AML-193 (cell line): Measurements from ENCODE around the gene SLC8B1.

ENCODE experiments used
- DNase-seq, 2 experiments: peaks; one replicate each; lab custom pipeline; 2025; lab: John Stamatoyannopoulos, UW

SLC8B1 gene

GRCh38 chr12:113318900-113319628, 15.8 kb downstream of the SLC8B1 start:
- DNase-seq, result no peak

- DNase-seq, result no peak
Measured at GRCh38 chr12:113318046-113318656, 16.8 kb downstream of the SLC8B1 start.

DNA sequence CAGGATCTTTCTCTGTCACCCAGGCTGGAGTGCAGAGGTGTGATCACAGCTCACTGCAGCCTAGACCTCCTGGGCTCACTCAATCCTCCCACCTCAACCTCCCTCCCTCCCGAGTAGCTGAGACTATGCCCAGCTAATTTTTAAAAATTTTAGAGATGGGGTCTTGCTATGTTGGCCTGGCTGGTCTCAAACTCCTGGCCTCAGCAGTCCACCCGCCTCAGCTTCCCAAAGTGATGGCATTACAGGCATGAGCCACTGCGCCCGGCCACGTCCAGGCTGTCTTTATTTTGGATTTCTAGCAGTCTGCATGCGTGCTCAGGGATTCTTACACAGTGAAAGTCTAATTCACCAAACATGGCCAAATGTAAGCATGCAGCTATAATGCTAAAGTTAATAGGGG, 17.8 kb downstream of the SLC8B1 start:
- DNase-seq, result no peak

DNA sequence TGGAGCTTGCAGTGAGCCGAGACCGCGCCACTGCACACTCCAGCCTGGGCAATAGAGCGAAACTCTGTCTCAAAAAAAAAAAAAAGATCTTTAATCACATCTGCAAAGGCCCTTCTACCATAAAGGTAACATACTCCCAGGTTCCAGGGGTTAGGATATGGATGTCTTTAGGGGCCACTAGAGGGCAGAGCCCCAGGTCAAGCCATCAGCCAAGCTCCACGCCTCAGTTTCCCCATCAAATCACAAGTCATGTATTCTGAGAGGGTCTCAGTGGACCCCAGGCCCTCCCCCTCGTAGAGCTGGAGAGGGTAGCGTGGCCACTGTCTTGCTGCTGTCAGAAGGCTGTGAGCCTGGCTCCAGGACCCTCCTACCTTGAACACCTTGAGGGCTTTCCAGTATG, 18.8 kb downstream of the SLC8B1 start:
- DNase-seq, result no peak

GRCh38 chr12:113315358-113315757, 19.6 kb downstream of the SLC8B1 start:
- no peak for DNase-seq

GRCh38 chr12:113314121-113314529, 20.8 kb downstream of the SLC8B1 start:
- DNase-seq, result no peak

GRCh38 chr12:113310489-113310888, 24.4 kb downstream of the SLC8B1 start:
- DNase-seq, result no peak

DNA sequence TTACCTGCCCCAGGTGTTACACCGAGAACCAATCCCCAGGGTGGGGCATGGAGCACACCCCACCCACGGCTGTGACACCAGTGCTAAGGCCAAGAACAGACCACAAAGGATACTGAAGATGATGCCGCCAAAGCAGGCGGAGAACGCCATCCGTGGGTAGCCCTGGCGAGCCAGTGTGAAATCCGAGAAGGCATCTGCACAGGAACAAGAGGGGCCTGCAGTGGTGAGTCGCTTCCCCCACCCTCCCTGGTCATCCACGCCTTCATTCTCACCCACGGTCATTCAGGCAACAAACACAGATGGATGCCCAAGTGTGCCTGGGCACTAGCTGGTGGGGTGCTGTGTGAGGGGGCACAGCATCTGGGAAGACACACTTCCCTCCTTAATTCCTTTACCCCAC, 28.5 kb downstream of the SLC8B1 start:
- no peak for DNase-seq

DNA sequence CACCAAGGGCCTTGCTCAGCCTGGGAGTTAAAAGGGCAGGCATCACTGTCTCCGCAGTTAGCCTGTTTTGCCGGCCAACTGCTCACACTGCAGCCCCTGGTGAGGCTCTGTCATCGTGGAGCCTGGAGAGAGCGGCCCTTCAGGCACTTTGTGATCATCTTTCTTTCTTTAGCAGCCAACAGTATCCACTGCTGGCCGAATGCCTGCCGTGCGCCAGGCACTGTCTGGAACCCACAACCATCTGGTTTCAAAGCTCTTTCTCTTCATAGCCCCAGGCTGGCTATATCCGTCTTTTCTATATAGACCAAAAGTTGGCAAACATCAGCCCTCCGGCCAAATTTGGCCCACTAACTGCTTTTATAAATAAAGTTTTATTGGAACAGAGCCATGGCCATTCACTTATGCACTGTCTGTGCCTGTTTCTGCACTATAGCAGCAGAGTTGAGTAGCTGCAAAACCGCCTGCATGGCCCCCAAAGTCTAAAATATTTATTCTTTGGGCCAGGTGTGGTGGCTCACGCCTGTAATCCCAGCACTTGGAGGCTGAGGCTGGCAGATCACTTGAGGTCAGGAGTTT, 29.5 kb downstream of the SLC8B1 start:
- DNase-seq, result no peak

DNA sequence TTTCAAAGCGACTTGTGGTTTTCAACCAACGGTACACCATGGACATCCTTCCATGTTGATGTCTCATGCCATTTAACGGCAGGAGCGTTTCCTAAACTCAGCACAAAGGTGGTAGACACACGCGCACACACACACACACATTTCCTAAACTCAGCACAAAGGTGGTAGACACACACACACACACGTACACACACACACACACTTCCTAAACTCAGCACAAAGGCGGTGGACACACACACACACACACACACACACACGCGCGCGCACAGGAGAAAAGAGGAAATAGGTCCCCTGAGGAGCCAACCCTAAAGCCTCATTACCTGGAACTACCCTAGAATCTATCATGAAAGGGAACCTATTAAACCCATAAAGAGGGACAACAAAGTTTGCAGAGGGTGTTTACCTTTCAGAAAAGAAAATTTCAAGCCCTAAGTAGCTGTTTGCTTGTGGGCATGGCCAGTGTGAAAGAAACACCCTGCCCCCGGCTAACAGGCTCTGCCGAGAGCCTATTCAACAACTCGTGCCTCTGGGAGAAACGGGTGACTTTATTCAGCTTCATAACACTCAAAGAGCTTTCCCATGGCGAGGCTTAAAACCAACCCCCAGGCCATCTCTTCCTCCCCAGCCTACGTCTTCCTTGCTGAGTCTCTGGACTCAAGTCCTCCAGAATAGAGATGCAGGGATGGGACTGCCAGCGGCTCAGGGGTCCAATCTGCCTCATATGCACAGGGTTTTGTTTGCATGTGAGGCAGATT, 31.8 kb downstream of the SLC8B1 start:
- DNase-seq, result no peak

DNA sequence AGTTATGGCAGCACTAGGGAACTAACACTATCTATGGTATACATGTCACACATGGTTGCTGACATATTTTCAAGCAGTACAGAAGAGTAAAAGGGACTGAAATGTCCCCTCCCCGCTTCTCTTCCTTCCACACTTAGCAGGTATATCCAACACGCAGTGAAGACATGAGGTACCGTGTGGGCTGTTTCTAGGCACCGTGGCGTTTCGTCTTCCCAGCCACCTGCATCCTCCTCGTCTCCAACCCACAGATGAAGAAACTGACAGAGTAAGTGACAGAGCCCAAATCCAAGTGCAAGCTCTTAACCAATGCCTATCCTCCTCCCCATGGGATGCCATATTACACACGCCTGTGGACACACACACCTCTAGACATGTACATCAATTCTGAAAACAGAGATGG, 32.4 kb downstream of the SLC8B1 start:
- no peak for DNase-seq

- DNase-seq, result no peak
Measured at GRCh38 chr12:113301811-113302210, 33.1 kb downstream of the SLC8B1 start.

GRCh38 chr12:113299619-113300237, 35.2 kb downstream of the SLC8B1 start:
- DNase-seq, result no peak

GRCh38 chr12:113298861-113299545, 35.9 kb downstream of the SLC8B1 start:
- no peak for DNase-seq

GRCh38 chr12:113298472-113298817, 36.5 kb downstream of the SLC8B1 start:
- DNase-seq, result no peak

- no peak for DNase-seq
Measured at GRCh38 chr12:113297621-113298471, 37.1 kb downstream of the SLC8B1 start.

DNA sequence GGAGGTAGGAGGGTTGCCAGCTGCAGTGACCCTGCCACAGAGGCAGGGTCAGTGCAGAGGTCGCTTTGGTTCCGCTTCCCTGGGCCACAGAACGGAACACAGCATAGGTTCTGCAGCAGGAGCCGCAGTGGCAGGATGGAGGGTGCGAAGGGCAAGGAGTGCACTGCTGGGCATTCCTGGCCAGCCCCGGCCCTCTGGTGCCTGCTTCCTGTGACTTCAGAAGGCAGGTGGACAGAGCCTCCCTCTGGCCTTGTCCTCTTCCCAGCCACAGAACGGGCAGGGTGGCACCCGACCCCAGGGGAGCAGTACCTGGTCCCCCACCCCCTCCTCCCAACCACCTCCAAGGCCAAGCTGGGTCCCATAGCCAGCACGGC, 37.7 kb downstream of the SLC8B1 start:
- DNase-seq, result no peak

DNA sequence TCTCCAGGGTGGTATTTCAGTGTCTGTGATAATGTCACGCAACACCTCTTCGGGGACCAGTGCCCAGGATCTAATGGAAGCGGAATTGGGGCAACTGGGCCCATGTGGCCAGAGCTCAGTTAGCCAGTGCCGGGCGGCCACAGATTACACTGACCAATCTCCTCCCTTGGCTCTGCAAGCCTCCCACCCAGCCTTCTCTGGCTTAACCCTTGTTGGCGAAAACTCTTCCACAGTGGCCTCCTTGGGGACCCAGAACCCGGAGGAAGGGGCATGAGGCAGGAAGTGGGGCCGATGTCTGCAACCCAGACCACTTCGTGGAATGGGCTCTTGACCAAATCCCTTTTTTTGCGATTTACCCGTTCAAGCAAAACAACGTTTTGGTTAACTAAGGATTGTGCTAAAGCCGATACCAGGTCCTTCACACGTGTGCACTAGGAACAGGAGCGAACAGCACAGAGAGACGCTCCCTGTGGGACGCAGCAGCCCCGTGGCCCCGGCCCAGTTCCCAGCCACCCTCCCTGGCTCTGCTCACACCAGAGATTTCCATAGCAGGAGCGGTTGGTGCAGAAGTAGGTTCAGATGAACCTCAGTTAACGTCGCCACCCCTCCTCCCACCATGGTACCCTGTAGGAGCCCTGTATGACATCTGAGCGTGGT, 38.2 kb downstream of the SLC8B1 start:
- DNase-seq, result no peak

GRCh38 chr12:113295886-113296556, 38.9 kb downstream of the SLC8B1 start:
- no peak for DNase-seq

DNA sequence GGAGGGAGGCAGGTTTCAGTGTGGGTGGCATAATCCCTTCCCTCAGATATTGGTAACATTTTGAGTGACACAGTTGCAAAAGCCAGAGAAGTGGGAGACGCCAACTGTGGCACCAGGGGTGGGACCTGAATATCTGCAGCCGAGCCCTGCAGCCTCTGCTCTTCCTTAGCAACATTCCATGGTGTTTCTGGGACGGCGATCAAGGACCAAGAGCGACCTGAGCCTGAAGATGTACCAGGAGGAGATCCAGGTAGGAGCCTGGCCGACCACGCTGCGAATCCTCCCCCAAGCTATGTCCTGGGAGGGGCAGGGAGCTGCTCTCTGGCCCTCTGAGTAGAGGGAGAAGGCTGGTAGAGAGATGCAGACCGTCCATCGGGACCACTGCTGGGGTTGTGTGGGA, 41.8 kb downstream of the SLC8B1 start:
- DNase-seq, result no peak
